GM19099 (cell line): ENCODE data around the gene KLHL35.

Experiments
- POLR2A ChIP-seq: IDR thresholded peaks from 3 replicates; pipeline ENCODE4 v1.6.1; 2011; ENCODE audit warnings: low read depth; ENCODE audit not compliant: insufficient read length; ENCODE audit errors: extremely low read depth

KLHL35 gene

DNA sequence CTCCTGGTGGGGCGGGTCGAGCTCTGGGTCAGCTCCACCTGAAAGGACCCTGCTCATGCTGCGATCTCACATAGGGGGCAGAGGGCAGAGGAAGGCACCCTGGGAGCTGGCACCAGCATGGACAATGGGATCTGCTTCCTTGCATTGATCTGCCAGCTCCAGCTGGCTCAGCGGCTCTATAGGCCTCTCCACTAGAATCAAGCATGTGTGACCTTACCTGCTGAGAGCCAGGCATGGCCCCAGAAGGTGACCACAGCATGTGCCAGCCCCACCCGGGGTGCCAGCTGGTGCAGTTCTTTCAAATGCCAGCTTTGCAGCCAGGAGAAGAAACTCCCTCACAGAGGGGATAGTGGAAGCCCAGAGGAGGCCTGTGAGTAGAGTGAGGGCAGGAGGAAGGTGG lies 22.0 kb upstream of the KLHL35 start:
- TF ChIP-seq POLR2A: no peak

DNA sequence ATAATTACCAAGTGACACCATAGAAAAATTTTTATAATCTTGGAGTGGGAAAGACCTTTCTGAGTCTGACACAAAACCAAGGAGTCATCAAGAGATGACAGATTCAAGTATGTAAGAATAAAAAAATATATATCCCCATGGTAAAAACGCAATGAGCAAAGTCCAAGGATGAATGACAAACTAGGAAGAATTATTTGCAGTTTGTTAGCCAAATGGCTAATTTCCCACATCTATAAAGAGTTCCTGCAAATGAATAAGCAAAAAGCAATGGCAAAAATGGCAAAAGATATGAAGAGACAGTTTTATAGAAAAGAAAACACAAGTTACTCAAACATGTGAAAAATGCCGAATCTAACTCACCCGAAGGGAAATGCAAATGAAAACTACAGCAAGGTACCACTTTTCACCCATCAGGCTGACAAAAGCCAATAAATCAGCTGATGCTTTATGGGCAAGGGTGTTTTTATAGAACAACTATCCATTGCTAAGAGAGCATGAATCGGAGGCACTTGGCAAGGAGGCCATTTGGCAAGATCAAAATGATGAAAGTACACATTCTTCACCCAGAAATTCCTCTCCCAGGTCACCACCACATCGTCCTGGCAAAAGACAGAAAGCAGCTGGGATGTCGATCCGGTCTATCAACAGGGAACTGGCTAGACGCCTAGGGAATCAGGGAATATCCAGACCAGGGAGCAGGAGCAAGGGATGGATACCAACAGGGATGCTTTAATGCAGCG lies 21.1 kb upstream of the KLHL35 start:
- TF ChIP-seq POLR2A: no peak

DNA sequence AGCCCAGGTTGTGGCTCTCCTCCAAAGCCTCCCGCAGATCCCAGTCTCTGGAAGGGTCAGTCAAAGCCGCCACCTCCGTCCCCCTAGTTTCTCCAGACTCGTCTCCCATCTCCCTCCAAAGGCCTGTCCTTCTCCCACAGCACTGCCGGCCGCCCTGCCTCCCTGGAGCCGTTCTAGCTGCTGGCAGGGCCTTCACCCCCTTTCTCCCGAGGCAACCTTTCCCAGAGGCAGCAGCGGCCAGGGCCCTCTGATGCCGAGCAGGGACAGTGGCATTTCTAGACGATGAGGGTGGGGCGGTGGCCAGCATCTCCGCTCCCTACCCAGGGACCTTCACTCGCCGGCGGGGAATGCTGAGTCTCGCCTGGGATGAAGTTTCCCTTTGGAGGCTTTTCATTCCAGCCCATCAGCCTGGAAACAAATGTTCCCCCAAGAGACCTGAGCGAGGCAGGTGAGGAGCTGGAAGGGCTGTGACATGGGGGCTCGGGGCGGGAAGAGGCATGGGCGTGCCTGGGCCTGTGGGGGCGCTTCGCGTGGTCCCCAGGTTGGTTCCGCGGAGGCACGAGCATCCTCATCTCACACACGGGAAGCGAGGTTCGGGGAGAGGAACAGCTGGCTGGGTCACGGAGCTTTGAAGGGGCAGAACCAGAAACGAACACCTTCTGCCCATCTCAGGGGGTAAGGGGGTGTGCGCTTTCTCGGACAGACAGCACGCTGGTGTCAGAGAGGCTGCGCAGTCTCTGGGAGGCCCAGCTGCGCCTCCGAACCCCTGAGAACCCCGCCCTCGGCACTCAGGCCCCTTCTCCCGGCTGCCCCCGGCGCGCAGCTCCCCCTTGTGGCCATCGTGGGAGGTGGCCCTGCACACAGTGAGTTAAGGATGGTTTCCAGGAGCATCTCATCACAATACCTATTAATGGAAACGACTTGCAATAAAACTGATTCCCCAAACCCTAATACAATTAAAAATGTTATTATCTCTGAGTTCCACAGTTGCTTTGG lies 18.1 kb upstream of the KLHL35 start:
- TF ChIP-seq POLR2A: no peak

DNA sequence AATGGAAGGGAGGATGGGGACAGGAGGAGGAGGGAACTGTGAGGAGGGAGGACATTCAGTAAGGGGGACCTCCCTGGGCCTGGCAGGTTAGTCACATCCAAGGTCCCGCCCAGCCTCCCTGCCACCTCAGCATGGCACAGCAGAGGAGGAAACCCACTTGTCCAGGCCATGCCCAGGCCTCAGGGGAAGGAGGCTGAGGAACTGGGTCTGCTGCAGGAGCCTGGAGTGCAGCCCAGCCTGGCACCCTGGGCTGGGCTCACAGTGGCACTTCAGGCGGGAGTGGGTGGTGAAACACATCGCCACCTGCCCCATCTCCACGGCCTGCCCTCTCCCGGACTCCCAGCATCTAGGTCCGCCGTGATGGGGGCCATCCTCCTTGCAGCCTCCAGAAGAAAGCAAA lies 17.2 kb upstream of the KLHL35 start:
- no peak for TF ChIP-seq POLR2A

DNA sequence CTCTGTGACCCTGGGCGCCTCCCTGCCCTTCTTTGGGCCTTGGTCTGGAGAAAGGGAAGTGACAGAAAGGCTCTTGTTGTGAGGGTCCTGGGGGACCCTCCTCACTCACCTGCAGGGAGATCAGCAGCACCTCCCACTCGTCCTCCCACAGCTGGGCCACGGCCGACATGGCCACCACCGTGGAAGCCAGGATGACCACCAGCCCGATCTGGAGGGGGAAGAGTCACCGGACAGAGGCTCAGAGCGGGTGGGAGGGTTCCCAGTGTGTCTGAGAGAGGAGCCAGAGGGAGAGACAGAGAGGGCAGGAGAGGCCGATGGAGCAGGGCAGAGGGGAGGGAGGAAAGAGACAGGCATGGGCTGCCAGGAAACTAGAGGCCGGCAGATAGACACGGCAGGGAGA lies 16.8 kb upstream of the KLHL35 start:
- no peak for TF ChIP-seq POLR2A

DNA sequence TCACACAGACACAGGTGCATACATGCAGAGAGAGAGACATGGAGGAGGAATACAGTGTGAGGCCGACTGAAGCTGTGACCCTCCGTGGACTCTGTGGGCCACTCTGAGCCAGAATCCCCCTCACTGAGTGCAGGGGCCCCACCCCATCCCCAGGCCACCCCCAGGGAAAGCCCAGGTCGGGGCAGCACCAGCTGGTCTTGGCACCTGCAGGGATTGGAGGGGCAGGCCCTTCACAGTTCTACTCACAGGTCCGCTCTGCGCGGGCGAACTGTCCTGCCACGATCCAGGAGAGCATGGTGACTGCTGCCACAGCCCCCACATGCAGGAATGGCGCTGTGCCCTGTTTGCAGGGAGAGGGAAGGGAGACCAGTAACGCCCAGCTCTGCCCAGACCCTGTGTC lies 16.3 kb upstream of the KLHL35 start:
- TF ChIP-seq POLR2A: no peak

DNA sequence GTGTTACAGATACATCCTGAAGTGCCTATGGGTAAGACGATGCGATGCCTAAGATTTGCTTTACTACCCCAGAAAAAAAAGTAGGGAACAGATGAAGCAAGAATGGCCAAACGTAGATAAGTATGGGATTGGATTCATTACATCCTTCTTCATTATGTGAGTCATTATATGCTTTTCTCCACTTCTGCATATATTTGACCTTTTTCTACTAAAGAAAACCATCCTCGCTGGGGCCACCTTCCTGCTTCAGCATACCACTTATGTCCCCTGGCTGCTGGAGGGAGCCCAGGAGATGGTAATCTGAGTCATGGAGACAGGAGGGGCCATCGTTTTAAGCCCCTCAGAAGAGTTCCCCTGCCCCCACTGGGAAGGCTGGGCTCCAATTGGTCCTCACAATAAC lies 14.4 kb upstream of the KLHL35 start:
- TF ChIP-seq POLR2A: no peak

DNA sequence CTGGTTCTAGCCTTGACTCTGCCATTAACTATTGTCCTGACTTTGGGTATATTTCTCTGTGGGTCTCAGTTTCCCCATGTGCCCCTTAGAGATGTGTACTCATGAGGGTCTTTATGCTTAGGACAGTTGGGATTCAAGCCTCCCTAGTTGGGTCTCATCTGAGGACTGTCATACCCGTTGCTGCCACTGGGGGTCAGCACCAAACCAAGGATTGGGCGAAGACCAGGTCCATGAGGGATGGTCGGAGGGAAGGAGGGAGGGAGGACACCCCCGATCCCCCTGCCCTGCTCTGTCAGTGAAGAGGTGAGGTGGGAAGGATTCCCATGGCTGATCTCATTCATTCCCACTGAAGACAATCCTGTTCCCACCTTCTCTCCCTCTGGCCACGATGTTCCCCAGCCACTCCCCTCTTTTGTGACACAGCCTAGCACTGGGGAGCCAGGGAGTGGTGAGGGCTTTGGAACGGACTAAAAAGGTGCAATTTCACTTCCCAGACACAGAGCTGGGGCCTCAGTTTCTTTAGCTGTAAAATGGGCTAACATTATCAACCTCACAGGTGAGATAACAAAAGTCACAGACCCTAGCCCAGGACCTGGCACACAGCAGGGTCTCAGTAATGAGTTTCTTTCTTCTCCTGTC lies 12.4 kb upstream of the KLHL35 start:
- TF ChIP-seq POLR2A: no peak

DNA sequence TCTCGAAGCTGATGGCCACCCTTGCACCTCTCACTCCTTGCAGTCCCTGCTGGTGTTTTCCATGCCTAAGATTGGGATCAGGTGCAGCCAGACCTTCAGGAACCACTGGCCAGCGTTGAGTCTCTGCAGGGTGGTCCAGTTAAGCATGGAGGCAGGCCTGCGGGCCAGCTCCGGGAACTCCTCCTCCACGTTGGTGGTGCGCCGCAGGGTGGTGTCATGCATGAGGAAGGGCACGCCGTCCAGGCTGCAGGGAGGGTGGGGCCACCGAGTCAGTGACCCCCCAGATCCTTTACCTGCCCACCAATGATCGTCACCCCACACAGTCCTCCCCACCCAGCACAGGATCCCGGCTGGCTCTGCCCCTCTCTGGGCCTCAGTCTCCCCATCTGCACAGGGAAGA lies 10.0 kb upstream of the KLHL35 start:
- TF ChIP-seq POLR2A: no peak

DNA sequence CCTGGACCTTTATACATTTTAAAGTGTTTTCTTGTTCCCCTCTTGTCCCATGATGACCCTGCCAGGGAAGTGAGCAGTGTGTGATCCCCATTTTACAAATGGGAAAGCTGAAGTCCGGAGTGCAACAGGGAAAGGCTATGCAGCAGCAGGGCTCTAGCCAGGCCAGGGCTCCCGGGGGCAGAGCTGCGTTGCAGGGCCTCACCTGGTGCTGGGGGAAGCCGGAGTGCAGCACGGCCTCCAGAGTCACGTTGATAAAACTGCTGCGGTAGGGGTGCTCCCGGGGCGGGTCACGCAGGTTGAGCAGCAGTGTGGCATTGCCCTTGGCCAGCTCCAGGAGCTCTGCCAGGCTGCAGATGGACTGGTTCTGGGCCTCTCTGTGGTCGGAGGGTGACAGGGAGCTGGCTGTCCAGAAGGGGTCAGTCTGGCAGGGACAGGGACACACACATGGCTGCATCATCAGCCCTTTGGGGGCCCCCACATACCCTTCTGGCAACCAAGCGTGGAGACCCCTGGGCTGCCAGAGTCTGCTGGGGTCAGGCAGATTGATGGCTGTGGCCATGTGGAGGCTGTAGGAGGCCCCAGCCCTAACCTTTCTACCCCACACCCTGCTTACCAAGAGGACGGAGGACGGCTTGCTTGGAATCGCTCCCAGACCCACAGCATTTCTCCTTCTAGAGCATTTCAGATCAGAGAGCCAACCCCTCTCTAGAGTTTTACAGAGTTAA lies 9.3 kb upstream of the KLHL35 start:
- no peak for TF ChIP-seq POLR2A

DNA sequence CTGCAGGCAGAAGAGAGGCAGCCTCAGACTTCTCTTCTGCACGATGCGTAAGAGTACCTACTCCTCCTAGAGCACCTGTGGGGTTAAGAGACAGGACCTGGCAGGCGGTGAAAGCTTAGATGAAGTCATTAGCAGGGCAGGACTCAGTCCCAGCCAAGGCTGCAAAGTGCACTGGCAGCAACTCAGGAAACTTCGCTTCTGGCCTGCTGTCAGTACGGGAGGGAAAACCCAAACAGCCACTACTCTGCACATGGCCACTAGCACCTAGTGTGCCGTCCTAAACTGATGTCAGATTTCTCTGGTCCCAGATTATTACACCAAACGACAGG lies 8.8 kb upstream of the KLHL35 start:
- no peak for TF ChIP-seq POLR2A

DNA sequence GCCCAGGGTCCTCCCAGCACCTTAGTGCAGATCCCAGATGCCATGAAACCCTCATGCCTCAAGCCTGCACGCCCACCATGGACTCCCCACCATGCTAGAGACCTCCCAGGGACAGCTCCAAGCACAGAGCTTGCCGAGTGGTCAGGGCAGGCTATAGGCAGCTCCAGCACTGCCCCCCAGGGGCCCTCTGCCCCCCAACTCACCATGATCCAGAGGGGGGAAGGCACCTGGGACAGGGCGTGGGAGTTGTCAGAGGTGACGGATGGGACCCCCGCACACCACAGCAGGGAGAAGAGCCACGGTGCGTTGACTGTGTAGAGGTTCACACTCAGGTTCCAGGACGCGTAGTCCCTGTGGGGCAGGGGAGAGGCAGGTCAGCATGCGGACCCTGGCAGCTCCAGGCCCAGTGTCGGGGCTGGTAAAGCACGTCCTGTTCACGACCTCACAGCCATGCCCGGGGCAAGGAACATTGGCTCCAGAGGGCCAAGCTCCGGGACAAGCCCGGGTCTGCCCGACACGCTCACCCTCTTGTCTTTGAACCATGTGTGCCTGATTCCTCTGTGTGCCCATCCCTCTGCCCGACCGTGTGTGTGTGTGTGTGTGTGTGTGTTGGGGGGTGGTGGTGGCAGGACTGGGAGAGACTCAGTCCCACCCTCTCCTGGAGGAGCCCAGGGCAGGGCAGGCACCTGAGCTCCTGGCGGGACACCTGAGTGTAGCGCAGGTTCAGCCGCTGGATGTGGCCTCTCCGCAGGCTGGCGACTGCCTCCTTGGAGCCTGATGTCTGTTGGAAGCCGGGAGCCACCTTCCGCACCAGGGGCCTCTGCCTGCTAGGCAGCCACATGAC lies 8.2 kb upstream of the KLHL35 start:
- TF ChIP-seq POLR2A: no peak

DNA sequence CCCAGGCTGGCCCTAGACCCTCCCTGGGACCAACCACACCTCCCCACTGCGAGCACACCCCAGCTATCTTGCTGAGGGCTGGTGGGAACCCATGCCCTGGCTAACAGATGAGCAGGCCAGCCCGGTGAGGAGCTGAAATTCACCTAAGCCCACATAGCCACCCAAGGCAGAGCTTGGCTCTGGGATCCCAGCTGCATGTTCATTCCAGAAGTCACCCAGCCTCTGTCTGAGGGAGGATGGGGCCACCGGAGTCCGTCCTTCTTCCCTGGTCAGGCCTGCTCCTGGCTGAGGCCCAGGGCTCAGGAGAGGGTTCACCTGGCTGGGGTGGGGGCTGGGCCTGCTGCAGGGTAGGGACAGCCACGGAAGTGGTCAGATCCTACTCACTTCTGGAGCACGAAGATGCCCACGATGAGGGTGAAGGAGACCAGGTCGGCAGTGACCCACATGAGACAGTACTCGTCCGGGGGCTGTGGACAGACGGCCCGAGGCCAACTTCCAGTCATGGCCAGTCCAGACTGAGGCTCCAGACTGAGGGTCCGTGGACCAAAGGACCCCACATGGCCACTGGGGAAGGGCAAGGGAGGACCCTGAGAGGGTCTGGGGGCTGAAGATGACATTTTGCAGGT lies 6.6 kb upstream of the KLHL35 start:
- no peak for TF ChIP-seq POLR2A

DNA sequence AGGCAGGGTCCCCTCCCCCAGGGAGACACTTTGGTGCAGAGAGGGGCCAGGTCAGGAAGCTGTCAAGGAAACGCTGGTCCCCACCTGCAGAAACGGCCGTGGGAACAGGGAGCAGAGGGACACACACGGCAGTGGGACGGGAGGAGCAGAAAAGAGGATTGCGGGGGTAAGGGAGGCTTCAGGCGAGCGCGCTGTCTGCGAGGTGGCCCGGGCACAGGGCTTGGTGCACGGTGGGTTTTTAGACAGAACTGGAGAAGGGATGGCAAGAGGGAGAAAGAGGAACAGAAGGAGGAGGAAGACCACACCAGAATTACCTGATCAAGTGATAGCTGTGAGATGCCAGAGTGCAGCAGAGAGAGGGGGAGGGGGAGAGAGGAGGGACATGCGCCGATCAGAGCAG lies 6.0 kb upstream of the KLHL35 start:
- TF ChIP-seq POLR2A: no peak
